ENCODE results near the gene MMEL1. TPM values are rescaled to one million over a fixed set of nuclear protein-coding genes. Genes with fewer than 3 reads are reported as not detected.
"Not testable (repeated sequence)": the region's sequence is repeated elsewhere in the genome, so short reads cannot be mapped to it uniquely, and the experiment has no call there.

MMEL1 gene, protein sequence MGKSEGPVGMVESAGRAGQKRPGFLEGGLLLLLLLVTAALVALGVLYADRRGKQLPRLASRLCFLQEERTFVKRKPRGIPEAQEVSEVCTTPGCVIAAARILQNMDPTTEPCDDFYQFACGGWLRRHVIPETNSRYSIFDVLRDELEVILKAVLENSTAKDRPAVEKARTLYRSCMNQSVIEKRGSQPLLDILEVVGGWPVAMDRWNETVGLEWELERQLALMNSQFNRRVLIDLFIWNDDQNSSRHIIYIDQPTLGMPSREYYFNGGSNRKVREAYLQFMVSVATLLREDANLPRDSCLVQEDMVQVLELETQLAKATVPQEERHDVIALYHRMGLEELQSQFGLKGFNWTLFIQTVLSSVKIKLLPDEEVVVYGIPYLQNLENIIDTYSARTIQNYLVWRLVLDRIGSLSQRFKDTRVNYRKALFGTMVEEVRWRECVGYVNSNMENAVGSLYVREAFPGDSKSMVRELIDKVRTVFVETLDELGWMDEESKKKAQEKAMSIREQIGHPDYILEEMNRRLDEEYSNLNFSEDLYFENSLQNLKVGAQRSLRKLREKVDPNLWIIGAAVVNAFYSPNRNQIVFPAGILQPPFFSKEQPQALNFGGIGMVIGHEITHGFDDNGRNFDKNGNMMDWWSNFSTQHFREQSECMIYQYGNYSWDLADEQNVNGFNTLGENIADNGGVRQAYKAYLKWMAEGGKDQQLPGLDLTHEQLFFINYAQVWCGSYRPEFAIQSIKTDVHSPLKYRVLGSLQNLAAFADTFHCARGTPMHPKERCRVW
- under 1 TPM in 3 of 10 donors, not detected in 7; 0.17 to 0.77 (median 0.67) TPM for total RNA-seq
- polyA plus RNA-seq = 1 to 10 TPM in 1 of 2 donors, under 1 TPM in 1; 0.46 to 3.9 TPM
- long read RNA-seq, donor 1 = 0 reads
- long read RNA-seq, donor 2 = 0 reads
- long read RNA-seq, donor 3 = 0 reads

- H3K9me3 ChIP-seq = peaks cover 0 to 17% (median 9%) of the 10 kb centered on the region in 11 donors
- no peak for ATAC-seq
- 72 to 73% methylated on average over 16 of the region's 16 CpGs for WGBS, 2 donors
Observed at GRCh38 chr1:2632561-2633361, at the start of gene MMEL1. MMEL1 (minus strand) TSS chr1:2633016; CDS start chr1:2629484, 3,532 bp downstream.

DNA sequence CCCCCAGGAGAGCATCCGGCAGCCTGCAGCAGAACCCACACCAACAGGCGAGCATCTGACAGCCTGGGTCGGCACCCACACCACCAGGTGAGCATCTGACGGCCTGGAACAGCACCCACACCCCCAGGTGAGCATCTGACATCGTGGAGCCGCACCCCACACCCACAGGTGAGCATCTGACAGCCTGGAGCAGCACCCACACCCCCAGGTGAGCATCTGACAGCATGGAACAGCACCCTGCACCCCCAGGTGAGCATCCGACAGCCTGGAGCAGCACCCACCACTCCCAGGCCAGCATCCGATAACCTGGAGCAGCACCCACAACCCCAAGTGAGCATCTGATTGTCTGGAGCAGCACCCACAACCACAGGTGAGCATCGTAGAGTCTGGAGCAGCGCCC is 43.9 kb upstream of the MMEL1 start:
- H3K4me1 ChIP-seq; H3K36me3 ChIP-seq; H3K27ac ChIP-seq; H3K9me3 ChIP-seq; DNase-seq; ATAC-seq; H3K27me3 ChIP-seq; H3K4me3 ChIP-seq; intact Hi-C loops (cut with DNase I): not testable (repeated sequence)
- 89 to 92% methylated on average over 1 to 2 of the region's 10 CpGs for WGBS, 2 donors

More at GRCh38 chr1:2632561-2633361, at the start of gene MMEL1:
- Histone ChIP-seq H3K4me1 (peaks cover 0 to 20% (median 10%) of the 10 kb centered on the region in 9 donors), H3K27me3 (peaks cover 24 to 66% (median 60%) of the 10 kb centered on the region in 7 donors), H3K27ac (no peak within 1 kb of the TSS), H3K4me3 (no peak within 1 kb of the TSS), H3K36me3 (no peaks in the 10 kb centered on the region)
- TF ChIP-seq, protein P1, sequence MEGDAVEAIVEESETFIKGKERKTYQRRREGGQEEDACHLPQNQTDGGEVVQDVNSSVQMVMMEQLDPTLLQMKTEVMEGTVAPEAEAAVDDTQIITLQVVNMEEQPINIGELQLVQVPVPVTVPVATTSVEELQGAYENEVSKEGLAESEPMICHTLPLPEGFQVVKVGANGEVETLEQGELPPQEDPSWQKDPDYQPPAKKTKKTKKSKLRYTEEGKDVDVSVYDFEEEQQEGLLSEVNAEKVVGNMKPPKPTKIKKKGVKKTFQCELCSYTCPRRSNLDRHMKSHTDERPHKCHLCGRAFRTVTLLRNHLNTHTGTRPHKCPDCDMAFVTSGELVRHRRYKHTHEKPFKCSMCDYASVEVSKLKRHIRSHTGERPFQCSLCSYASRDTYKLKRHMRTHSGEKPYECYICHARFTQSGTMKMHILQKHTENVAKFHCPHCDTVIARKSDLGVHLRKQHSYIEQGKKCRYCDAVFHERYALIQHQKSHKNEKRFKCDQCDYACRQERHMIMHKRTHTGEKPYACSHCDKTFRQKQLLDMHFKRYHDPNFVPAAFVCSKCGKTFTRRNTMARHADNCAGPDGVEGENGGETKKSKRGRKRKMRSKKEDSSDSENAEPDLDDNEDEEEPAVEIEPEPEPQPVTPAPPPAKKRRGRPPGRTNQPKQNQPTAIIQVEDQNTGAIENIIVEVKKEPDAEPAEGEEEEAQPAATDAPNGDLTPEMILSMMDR (IDR thresholded peaks at IDR 0.05) = no peak
- no peak for DNase-seq
- intact Hi-C loops (cut with DNase I) = no loop called here

- ATAC-seq; H3K36me3 ChIP-seq; H3K4me1 ChIP-seq; H3K27me3 ChIP-seq; DNase-seq; intact Hi-C loops (cut with DNase I); H3K4me3 ChIP-seq; H3K9me3 ChIP-seq; H3K27ac ChIP-seq: not testable (repeated sequence)
- WGBS, 2 donors = 54 to 58% methylated on average over 7 of the region's 11 CpGs
Observed at GRCh38 chr1:2671656-2672055, 38.8 kb upstream of the MMEL1 start.

GRCh38 chr1:2659806-2660205 is 27.0 kb upstream of the MMEL1 start:
- H3K4me1 ChIP-seq; H3K27me3 ChIP-seq; ATAC-seq; intact Hi-C loops (cut with DNase I); H3K9me3 ChIP-seq; H3K36me3 ChIP-seq; H3K27ac ChIP-seq; H3K4me3 ChIP-seq: not testable (repeated sequence)
- DNase-seq = peak; percentile 7 to 22
- WGBS, 2 donors = 47 to 62% methylated on average over 4 to 5 of the region's 8 CpGs

DNA sequence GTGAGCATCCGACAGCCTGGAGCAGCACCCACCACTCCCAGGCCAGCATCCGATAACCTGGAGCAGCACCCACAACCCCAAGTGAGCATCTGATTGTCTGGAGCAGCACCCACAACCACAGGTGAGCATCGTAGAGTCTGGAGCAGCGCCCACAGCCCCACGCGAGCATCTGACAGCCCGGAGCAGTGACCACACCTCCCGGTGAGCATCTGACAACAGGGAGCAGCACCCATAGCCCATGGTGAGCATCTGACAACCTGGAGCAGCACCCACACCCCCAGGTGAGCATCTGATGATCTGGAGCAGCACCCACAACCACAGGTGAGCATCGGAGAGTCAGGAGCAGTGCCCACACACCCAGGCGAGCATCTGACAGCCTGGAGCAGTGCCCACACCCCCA is 25.1 kb upstream of the MMEL1 start:
- intact Hi-C loops (cut with DNase I); H3K27ac ChIP-seq; H3K4me3 ChIP-seq; H3K4me1 ChIP-seq; H3K9me3 ChIP-seq; H3K36me3 ChIP-seq; DNase-seq; ATAC-seq: not testable (repeated sequence)
- peaks cover 0 to 13% (median 0%) of the 10 kb centered on the region in 7 donors for H3K27me3 ChIP-seq
- 80 to 84% methylated on average over 6 of the region's 10 CpGs for WGBS, 2 donors

DNA sequence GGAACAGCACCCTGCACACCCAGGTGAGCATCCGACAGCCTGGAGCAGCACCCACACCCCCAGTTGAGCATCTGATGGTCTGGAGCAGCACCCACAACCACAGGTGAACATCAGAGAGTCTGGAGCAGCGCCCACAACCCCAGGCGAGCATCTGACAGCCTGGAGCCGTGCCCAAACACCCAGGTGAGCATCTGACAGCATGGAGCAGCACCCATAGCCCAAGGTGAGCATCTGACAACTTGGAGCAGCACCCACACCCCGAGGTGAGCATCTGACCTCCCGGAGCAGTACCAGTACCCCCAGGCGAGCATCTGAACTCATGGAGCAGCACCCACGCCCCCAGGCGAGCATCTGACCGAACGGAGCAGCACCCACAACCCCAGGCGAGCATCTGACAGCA is 24.3 kb upstream of the MMEL1 start:
- H3K4me3 ChIP-seq; H3K36me3 ChIP-seq; H3K4me1 ChIP-seq; intact Hi-C loops (cut with DNase I); ATAC-seq; H3K27ac ChIP-seq; H3K9me3 ChIP-seq; DNase-seq: not testable (repeated sequence)
- H3K27me3 ChIP-seq = peaks cover 0 to 19% (median 0%) of the 10 kb centered on the region in 7 donors
- 52 to 57% methylated on average over 3 to 10 of the region's 12 CpGs for WGBS, 2 donors

DNA sequence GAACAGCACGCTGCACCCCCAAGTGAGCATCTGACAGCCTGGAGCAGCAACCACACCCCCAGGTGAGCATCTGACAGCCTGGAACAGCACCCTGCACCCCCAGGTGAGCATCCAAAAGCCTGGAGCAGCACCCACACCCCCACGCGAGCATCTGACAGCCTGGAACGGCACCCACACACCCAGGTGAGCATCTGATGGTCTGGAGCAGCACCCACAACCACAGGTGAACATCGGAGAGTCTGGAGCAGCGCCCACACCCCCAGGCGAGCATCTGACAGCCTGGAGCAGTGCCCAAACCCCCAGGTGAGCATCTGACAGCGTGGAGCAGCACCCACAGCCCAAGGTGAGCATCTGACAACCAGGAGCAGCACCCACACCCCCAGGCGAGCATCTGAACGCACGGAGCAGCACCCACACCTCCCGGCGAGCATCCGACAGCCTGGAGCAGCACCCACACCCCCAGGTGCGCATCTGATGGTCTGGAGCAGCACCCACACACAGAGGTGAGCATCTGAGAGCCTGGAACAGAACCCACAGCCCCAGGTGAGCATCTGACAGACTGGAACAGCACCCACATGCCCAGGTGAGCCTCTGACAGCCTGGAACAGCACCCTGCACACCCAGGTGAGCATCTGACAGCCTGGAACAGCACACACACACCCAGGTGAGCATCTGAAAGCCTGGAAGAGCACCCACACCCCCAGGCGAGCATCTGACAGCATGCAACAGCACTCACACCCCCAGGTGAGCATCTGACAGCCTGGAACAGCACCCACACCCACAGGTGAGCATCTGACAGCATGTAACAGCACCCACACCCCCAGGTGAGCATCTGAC is 23.0 kb upstream of the MMEL1 start:
- H3K27ac ChIP-seq; H3K9me3 ChIP-seq; H3K4me1 ChIP-seq; ATAC-seq; H3K36me3 ChIP-seq; intact Hi-C loops (cut with DNase I); H3K4me3 ChIP-seq: not testable (repeated sequence)
- DNase-seq = peak in 1 of 2 donors; percentile 38
- peaks cover 0 to 26% (median 6%) of the 10 kb centered on the region in 7 donors for H3K27me3 ChIP-seq
- WGBS, 2 donors = 42 to 44% methylated on average over 16 of the region's 16 CpGs

DNA sequence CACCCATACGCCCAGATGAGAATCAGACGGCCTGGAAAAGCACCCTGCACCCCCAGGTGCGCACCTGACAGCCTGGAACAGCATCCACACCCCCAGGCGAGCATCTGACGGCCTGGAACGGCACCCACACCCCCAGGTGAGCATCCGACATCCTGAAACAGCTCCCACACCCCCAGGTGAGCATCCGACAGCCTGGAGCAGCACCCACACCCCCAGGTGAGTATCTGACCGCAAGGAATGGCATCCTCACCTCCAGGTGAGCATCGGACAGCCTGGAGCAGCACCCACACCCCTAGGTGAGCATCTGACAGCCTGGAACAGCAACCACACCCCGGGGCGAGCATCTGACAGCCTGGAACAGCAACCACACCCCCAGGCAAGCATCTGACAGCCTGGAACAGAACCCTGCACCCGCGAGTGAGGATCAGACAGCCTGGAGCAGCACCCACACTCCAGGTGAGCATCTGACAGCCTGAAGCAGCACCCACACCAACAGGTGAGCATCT is 21.7 kb upstream of the MMEL1 start:
- 42 to 44% methylated on average over 14 of the region's 14 CpGs for WGBS, 2 donors

More for the DNA sequence above, 21.7 kb upstream of the MMEL1 start:
- H3K27me3 ChIP-seq = peaks cover 0 to 28% (median 6%) of the 10 kb centered on the region in 7 donors
- H3K27ac ChIP-seq; H3K36me3 ChIP-seq; H3K4me3 ChIP-seq; DNase-seq; intact Hi-C loops (cut with DNase I); H3K9me3 ChIP-seq; H3K4me1 ChIP-seq: not testable (repeated sequence)
- peak in 4 of 8 donors; percentile 20 to 67 (median 44) for ATAC-seq

All from heart right ventricle (tissue), 16 donors.